Esophagus muscularis mucosa (tissue), 4 donors: ENCODE results near the gene LRRC4C. TPM values are rescaled to one million over a fixed set of nuclear protein-coding genes. Genes with fewer than 3 reads are reported as not detected.

Source experiments
- DNase-seq: peaks from one replicate; pipeline ENCODE4 v3.0.0-alpha.2; 2017; ENCODE audit errors: extremely low spot score
- H3K27ac ChIP-seq, 4 donors: fragments of 200-600 bp; sonication (generic); replicated peaks in 1 of 4; 1 replicate in 3 of 4; 2 replicates in 1 of 4; pipeline ENCODE4 v1.5.1; 2016 to 2019; ENCODE audit warnings: mild to moderate bottlenecking in 1 of 4
- H3K27me3 ChIP-seq, 4 donors: fragments of 200-600 bp; sonication (generic); one replicate each; pipeline versions ENCODE4 v1.5.1 to v1.6.0; 2016 to 2019
- H3K36me3 ChIP-seq, 4 donors: fragments of 200-600 bp; sonication (generic); one replicate each; pipeline ENCODE4 v1.5.1; 2016 to 2019
- H3K4me1 ChIP-seq, 4 donors: fragments of 200-600 bp; sonication (generic); one replicate each; pipeline ENCODE4 v1.5.1; 2016 to 2019
- H3K4me3 ChIP-seq, 4 donors: fragments of 200-600 bp; sonication (generic); 1 replicate in 2 of 4; 2 replicates in 2 of 4; pipeline ENCODE4 v1.5.1; 2016 to 2019; ENCODE audit warnings: mild to moderate bottlenecking in 4 of 4, moderate library complexity in 1 of 4
- H3K9me3 ChIP-seq, 4 donors: fragments of 200-600 bp; sonication (generic); 1 replicate in 3 of 4; 2 replicates in 1 of 4; pipeline ENCODE4 v1.5.1; 2016 to 2019
- EP300 ChIP-seq: sonication (generic); formaldehyde crosslinking; IDR thresholded peaks from one replicate; pipeline ENCODE4 v1.6.1; 2017; ENCODE audit warnings: antibody characterized with exemption
- POLR2A ChIP-seq: fragments of 450-650 bp; IDR thresholded peaks from one replicate; pipeline ENCODE4 v1.6.1; 2017; ENCODE audit warnings: antibody characterized with exemption, moderate library complexity, mild to moderate bottlenecking, low read depth
- POLR2AphosphoS5 ChIP-seq, 2 donors: sonication (generic); formaldehyde crosslinking; IDR thresholded peaks; one replicate each; pipeline ENCODE4 v1.6.1; 2017; ENCODE audit warnings: antibody characterized with exemption in 2 of 2
- WGBS: methylation state at CpG from one replicate; pipeline ENCODE4 v1.1.5; 2018; 5-methylcytosine and 5-hydroxymethylcytosine counted together
- intact Hi-C: fragments of 100-400 bp; cut with DNase I; formaldehyde crosslinking; loops from one replicate; pipeline ENCODE4 v1.15.1; 2023
- total RNA-seq, 4 donors: library from RNA; depleted of rRNA; stranded (reverse); fragments of >200 nt; gene quantifications; one replicate each; pipeline versions ENCODE4 v1.1.0 to v1.2.1, GENCODE V29; 2016
- TF ChIP-seq, protein P1 (sequence below), 3 experiments: fragments of 200-600 bp in 2 of 3; fragments of 450-650 bp in 1 of 3; sonication (generic) in 2 of 3; IDR thresholded peaks; one replicate each; pipeline ENCODE4 v1.5.1; 2017 to 2019; ENCODE audit warnings: antibody characterized with exemption in 3 of 3, mild to moderate bottlenecking in 2 of 3, moderate library complexity in 1 of 3

Gene LRRC4C
- total RNA-seq, 4 donors from 2014 or later: 1.2 to 4.0 (median 2.2) TPM

DNA sequence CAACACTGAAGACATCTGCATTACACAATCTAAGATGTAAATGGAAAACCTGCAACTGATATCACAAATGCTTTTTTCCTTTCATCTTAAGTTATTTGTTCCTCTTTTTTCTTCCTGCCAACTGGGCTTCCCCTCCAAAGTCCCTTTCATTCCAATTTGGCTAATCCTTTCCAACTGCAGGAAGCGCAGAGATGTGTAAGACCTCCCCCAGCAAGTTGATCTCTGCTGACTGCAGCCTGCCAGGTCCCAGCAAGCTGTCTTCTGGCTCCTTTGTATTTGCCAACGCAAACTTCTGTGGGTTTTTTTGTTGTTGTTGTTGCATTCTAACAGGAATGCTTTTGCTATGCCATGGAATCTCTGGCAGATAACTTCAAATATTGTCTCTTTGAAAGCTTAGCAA lies 38.5 kb upstream of the LRRC4C start:
- Histone ChIP-seq H3K36me3 (no peaks in the 10 kb centered on the region), H3K9me3 (no peaks in the 10 kb centered on the region), H3K4me1 (no peaks in the 10 kb centered on the region), H3K27ac (no peak overlapping the region), H3K27me3 (peaks cover 0 to 5% (median 0%) of the 10 kb centered on the region in 4 donors), H3K4me3 (no peak overlapping the region)
- no peak for DNase-seq
- 12% methylated on average over 2 of the region's 2 CpGs for WGBS
- TF ChIP-seq POLR2A (no peak), POLR2AphosphoS5 (IDR thresholded peaks at IDR 0.05) (no peak), EP300 (no peak)
- TF ChIP-seq, protein P1, sequence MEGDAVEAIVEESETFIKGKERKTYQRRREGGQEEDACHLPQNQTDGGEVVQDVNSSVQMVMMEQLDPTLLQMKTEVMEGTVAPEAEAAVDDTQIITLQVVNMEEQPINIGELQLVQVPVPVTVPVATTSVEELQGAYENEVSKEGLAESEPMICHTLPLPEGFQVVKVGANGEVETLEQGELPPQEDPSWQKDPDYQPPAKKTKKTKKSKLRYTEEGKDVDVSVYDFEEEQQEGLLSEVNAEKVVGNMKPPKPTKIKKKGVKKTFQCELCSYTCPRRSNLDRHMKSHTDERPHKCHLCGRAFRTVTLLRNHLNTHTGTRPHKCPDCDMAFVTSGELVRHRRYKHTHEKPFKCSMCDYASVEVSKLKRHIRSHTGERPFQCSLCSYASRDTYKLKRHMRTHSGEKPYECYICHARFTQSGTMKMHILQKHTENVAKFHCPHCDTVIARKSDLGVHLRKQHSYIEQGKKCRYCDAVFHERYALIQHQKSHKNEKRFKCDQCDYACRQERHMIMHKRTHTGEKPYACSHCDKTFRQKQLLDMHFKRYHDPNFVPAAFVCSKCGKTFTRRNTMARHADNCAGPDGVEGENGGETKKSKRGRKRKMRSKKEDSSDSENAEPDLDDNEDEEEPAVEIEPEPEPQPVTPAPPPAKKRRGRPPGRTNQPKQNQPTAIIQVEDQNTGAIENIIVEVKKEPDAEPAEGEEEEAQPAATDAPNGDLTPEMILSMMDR (IDR thresholded peaks at IDR 0.05): no peak
- intact Hi-C loops: no loop called here

- Histone ChIP-seq H3K36me3 (no peaks in the 10 kb centered on the region), H3K4me3 (no peak overlapping the region), H3K4me1 (no peaks in the 10 kb centered on the region), H3K9me3 (no peaks in the 10 kb centered on the region), H3K27ac (no peak overlapping the region), H3K27me3 (peaks cover 0 to 5% (median 0%) of the 10 kb centered on the region in 4 donors)
- 13% methylated on average over 1 of the region's 1 CpG for WGBS
- DNase-seq: no peak
- TF ChIP-seq, protein P1 (IDR thresholded peaks at IDR 0.05): no peak
- no peak for TF ChIP-seq EP300
- no peak for TF ChIP-seq POLR2A
- no peak for TF ChIP-seq POLR2AphosphoS5 (IDR thresholded peaks at IDR 0.05)
- intact Hi-C loops: no loop called here
Measured at GRCh38 chr11:41494716-41495115, 35.3 kb upstream of the LRRC4C start.

DNA sequence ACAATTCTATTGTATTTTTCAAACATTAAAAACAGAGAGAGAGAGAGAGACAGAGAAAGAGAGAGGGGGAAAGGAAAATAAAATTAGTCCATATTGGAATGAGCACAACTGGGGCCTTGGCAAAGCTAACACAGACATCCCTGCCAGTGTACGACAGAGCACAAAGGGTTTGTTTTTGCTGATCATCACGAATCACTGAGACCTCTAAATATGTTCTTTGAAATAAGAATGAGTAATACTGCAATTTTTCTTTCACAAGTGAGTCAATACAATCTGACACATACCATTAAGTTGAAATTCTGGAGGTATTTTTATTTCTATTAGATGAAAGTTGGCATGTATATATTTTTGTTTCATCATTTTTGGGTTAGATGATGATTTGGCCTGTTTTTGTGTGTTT lies 27.0 kb upstream of the LRRC4C start:
- no peaks in the 10 kb centered on the region for H3K27me3 ChIP-seq
- H3K27ac ChIP-seq: no peak overlapping the region
- intact Hi-C loops: no loop called here
- no peaks in the 10 kb centered on the region for H3K9me3 ChIP-seq
- no peaks in the 10 kb centered on the region for H3K36me3 ChIP-seq
- no peak for TF ChIP-seq POLR2AphosphoS5 (IDR thresholded peaks at IDR 0.05)
- TF ChIP-seq, protein P1 (IDR thresholded peaks at IDR 0.05): no peak
- TF ChIP-seq POLR2A: no peak
- no peak for TF ChIP-seq EP300
- H3K4me3 ChIP-seq: no peak overlapping the region
- 56% methylated on average over 2 of the region's 2 CpGs for WGBS
- H3K4me1 ChIP-seq: no peaks in the 10 kb centered on the region
- DNase-seq: no peak

- Histone ChIP-seq H3K9me3 (peaks cover 0 to 7% (median 6%) of the 10 kb centered on the region in 4 donors), H3K36me3 (no peaks in the 10 kb centered on the region), H3K27me3 (no peaks in the 10 kb centered on the region), H3K27ac (no peak overlapping the region), H3K4me1 (no peaks in the 10 kb centered on the region), H3K4me3 (no peak overlapping the region)
- 45% methylated on average over 3 of the region's 3 CpGs for WGBS
- intact Hi-C loops: no loop called here
- DNase-seq: no peak
- no peak for TF ChIP-seq POLR2A
- TF ChIP-seq POLR2AphosphoS5 (IDR thresholded peaks at IDR 0.05): no peak
- TF ChIP-seq, protein P1 (IDR thresholded peaks at IDR 0.05): no peak
- no peak for TF ChIP-seq EP300
Measured at GRCh38 chr11:41483956-41484355, 24.5 kb upstream of the LRRC4C start.

- Histone ChIP-seq H3K4me1 (no peaks in the 10 kb centered on the region), H3K27ac (no peak overlapping the region), H3K36me3 (no peaks in the 10 kb centered on the region), H3K4me3 (no peak overlapping the region), H3K27me3 (no peaks in the 10 kb centered on the region), H3K9me3 (peaks cover 0 to 10% (median 8%) of the 10 kb centered on the region in 4 donors)
- DNase-seq: no peak
- WGBS: 72% methylated on average over 1 of the region's 1 CpG
- intact Hi-C loops: no loop called here
- TF ChIP-seq, protein P1 (IDR thresholded peaks at IDR 0.05): no peak
- TF ChIP-seq EP300 (no peak), POLR2AphosphoS5 (IDR thresholded peaks at IDR 0.05) (no peak), POLR2A (no peak)
Measured at GRCh38 chr11:41479179-41479578, 19.7 kb upstream of the LRRC4C start.
